HEK293T (cell line): ENCODE measurements around the gene LSM3.

ENCODE experiments used
- BHLHE40 ChIP-seq: fragments of 450-650 bp; IDR thresholded peaks from 2 replicates; pipeline ENCODE4 v1.6.1; 2016; ENCODE audit warnings: mild to moderate bottlenecking, moderate library complexity, borderline replicate concordance
- ELF4 ChIP-seq: fragments of 450-650 bp; IDR thresholded peaks from 2 replicates; pipeline ENCODE4 v1.6.1; 2017; ENCODE audit warnings: antibody characterized with exemption
- FOXM1 ChIP-seq: fragments of 450-650 bp; IDR thresholded peaks from 2 replicates; pipeline ENCODE4 v1.6.1; 2017; ENCODE audit warnings: mild to moderate bottlenecking, borderline replicate concordance
- HDGF ChIP-seq: fragments of 450-650 bp; IDR thresholded peaks from 2 replicates; pipeline ENCODE4 v1.6.1; 2017; ENCODE audit warnings: antibody characterized with exemption, borderline replicate concordance
- NFRKB ChIP-seq: fragments of 450-650 bp; IDR thresholded peaks from 2 replicates; pipeline ENCODE4 v1.6.1; 2016; ENCODE audit warnings: mild to moderate bottlenecking, moderate library complexity
- SP1 ChIP-seq: fragments of 450-650 bp; IDR thresholded peaks from 2 replicates; pipeline ENCODE4 v1.6.1; 2017

GRCh38 chr3:14153663-14154062, 25.0 kb upstream of the LSM3 start:
- no peak for TF ChIP-seq FOXM1
- no peak for TF ChIP-seq ELF4
- no peak for TF ChIP-seq SP1
- TF ChIP-seq BHLHE40: no peak
- no peak for TF ChIP-seq NFRKB
- TF ChIP-seq HDGF: no peak
